GM12872 (cell line): ENCODE results near the gene REST.

Source experiments
- CTCF ChIP-seq: IDR thresholded peaks from 3 replicates; pipeline ENCODE4 v1.5.1; 2011; ENCODE audit warnings: low read depth, mild to moderate bottlenecking, low read length, moderate library complexity; ENCODE audit not compliant: insufficient read depth

REST gene

GRCh38 chr4:56906489-56907393, 959 bp upstream of the REST start:
- TF ChIP-seq CTCF, result no peak

DNA sequence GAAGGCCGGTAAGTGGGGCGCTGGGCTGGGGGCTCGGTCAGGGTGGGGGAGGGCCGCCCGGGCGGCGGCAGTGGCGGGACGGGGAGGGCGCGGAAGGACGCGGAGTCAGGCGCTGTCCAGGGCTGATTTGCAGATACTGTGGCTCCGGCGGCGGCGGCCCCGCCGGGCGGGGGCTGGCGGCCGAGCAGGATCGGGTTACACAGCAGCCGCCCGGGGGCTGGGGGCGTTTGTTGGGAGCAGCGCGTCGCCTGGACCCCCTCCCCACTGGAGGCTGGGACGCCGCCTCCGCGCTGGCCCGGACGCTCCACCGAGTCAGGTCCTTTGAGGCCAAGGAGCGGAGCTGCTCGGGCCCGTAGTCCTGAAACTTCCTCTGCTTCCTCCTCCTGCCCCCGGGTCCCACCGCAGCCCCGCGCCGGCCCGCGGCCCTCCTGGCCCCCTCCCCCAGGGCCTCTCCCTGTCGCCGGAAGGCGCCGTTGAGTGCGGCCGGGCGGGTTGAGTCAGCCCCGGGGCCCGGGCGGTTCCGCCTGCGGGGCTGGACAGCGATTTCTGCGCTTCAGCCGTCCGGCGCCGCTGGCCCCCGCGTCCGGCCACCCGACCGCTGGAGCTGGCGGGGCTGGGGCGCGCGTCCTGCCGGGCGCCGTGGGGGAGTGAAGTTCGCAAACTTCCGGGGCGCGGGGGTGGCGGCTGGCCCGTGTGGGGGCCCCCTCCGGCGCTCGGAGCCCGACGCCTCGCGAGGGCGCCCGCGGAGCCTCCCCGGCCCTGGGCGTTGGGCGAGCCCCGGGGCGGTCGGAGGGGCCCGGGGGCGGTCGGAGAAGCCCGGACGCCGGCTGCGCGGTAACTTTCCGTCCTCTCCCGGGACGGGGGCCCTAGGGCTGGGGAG, 746 bp downstream of the REST start:
- no peak for TF ChIP-seq CTCF

DNA sequence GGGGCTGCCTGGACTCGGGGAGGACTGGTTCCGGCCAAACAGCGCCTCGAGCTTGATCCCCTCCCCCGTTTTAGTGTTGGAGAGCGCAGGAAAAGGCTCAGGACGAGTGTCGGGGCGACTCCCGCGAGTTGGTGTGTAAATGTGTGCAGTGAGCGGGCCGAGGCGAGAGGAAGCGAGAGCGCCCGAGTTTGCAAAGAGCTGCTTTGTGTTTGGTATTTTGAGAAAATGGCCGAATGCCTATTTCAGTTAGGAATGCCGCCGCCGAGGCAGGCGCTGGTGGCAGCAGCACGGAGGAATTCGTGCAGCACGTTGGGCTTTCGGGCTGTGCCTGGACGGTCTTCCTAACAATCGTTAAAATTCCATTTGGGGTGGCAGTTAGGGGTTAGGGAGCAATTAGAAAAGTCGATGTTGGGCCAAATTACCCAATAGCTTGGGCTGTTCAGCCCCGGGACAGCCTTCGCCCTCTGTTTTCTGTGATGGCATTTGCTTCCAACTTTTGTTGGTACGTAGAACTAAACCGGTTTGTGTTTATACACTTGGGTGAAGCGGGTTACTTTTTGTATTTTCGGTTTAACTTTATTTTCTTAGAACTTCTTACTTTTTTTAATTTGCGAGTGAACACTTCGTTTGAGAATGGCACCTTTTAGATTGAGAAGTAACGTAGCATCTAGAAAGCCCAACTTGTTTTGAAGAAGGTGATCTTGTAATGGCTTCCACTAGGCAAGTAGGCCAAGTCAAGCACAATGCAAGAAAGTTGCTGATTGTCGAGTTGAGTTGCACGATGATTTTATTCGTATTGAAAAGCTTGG, 1.6 kb downstream of the REST start:
- no peak for TF ChIP-seq CTCF

GRCh38 chr4:56910172-56910967, 2.7 kb downstream of the REST start:
- TF ChIP-seq CTCF, result no peak

- TF ChIP-seq CTCF, result no peak
These were observed 6.6 kb downstream of the REST start for GRCh38 chr4:56914336-56914735.

GRCh38 chr4:56927196-56927595, 19.5 kb downstream of the REST start:
- TF ChIP-seq CTCF, result no peak
